Stimulated activated naive CD4-positive, alpha-beta T cell (primary cell): Measurements from ENCODE around the gene ENOX1.
"Not testable (repeated sequence)": the region's sequence is repeated elsewhere in the genome, so short reads cannot be mapped to it uniquely, and the experiment has no call there.

ENCODE experiments used
- DNase-seq, 6 experiments: peaks; one replicate each; lab custom pipeline; 2025; lab: John Stamatoyannopoulos, UW

Gene ENOX1

DNA sequence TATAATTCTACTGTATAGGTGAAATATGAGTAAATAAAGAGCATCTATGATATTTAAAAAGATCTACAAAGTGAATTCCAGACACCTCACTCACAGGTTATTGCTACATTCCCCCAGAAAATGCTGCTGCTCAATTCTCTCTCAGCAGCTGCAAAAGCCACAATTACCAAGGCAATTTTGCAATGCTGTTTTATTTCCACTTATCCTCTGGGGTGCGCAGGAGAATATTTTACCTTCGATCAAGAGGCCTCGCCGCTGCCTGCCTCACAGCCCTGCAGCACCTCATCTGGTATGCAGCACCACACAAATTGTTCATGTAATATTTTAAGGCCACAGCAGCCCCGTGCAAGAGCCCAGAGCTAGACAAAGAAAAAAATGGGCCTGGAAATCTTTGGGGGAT, 430.2 kb downstream of the ENOX1 start:
- DNase-seq, result no peak

DNA sequence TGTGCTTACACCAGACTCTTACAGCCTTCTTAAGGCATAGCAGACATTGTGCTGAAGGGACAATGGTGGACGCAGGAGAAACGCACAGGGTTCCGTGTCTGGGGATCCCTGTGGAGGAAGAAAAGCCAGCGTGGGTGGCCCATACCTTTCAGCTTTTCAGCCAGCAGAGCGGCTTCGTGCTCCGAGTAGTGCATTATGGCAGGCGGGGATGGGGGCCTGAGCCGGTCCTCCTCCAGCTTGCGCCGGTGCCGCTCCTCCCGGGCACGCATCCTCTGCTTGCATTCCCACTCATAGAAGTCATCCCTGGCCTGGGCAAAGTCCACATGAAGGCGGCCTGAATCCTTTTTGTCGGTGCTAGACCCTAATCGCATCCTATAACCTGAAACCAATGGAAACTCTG, 431.0 kb downstream of the ENOX1 start:
- no peak for DNase-seq

DNA sequence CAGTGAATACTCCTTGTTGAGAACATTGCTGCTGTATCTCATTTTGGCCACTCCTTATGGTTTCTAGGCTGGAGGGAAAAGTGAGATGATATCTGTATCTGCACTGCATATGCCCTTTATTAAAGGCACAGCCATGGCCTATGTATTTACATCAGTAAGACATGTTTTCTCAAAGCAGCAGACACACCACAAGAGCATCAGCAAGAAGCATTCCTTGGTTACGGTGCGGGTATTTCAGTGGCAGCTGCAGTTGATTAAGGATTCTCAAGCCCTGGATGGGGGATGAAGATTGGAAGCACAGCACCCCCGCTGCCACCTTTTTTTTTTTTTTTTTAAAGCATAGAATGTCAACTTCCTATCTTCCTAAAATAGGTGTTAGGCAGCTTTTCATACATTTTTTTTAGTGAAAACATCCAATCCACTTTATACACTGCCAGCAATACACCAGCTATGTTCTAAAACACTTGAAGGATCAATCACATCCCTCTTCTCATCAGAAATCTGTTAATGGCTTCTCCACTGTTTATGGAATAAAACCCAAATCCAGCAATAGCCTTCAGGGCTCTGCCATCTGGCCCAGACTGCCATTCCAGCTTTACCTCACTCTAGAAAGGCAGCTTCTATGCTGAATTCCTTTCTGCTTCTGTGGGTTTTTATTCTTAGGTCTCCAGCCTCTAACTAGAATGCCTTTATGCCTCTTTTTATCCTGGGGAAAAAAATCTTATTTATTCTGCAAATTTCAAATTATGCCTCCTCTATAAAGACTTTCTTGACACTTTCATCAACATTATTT, 432.4 kb downstream of the ENOX1 start:
- DNase-seq, result no peak

DNA sequence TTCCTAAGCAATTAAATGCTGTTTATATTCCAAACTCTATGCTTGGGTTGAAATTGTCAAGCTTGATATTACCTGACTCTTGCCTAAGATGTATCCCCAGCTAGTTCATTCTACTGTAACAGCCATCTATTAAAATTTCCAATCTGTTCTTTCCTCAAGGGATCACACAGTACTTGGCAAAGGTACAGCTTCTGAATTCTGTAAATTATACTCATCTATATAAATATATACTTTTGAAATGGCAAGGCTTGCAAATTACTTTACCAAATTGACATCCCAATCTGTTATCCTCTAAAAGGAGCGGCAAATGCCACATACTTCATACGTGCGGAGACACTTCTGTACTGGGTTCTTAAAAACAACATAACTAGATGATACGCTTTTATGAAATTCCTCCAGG, 433.1 kb downstream of the ENOX1 start:
- DNase-seq, result no peak

DNA sequence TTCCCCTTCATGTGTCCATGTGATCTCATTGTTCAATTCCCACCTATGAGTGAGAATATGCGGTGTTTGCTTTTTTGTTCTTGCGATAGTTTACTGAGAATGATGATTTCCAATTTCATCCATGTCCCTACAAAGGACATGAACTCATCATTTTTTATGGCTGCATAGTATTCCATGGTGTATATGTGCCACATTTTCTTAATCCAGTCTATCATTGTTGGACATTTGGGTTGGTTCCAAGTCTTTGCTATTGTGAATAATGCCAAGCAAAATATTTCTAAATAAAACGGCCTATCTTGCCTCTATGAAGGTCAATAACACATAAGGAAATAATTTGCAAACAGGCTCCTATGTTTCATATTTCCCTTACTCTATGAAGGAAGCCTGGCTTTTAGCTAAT, 435.2 kb downstream of the ENOX1 start:
- DNase-seq, result not testable (repeated sequence)

DNA sequence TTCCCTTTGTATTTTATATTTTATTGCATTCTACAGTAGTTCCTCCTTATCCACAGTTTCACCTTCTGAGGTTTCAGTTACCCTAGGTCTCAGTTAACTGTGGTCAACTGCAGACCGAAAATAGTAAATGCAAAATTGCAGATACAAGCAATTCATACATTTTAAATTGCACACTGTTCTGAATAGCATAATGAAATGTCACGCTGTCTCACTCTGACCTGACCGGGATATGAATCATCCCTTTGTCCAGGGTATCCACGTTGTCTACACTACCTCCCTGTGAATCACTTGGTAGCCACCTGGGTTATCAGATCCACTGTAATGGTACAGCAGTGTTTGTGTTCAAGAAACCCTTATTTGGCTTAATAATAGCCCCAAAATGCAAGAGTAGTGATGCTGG, 438.4 kb downstream of the ENOX1 start:
- DNase-seq, result no peak

DNA sequence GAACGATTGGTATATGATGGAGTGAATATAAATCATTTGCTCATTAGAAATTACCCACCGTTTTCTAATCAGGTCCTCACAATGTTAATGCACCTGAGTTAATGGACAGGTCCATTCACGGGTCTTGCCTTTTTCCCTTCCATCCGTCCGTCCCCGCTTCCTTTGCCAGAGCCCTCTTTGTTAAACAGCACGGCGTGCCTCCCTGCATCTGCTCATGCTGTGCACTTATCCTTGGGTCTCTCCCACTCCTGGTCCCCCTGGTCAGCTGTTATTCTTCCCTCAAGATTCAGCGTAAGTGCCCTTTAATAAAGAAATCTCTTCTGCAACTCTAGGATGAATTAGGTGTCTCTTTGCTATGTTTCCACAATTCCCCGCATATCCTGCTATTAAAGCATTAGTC, 438.9 kb downstream of the ENOX1 start:
- DNase-seq, result no peak

DNA sequence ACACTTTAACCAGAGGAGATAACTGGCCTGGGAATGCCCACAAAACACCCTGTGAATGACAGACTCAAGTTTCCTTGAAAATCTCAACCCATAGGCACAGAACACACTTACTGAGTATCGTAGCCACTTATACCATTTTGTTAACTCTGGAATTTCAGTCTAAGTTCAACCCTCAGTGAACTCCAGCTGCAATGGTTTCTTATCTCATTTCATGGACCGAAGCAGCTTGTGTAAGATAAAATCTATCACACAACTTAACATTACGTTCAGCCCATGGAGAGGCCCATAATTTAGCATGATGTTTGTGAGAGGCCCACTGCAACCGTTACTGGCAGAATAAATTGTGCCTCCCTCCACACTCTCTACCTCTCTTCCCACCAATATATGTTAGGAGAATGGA, 440.3 kb downstream of the ENOX1 start:
- no peak for DNase-seq

DNA sequence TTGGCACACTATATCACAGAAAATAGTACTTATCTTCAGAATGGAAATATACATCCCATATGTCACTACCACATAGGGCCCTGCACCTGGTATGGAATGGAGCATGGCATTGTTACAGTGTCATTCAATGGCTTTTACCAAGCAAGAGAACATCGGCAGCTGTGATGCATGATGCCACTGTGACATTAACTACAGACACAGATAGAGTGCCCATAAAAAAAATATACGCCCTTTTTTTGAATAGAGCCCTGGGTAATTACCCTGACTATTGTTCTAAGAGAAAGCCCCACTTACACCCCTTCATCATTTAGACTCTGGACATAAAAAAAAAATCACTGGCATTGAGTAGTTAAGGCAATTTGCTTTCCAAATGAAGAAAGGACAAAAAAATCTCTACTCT, 443.1 kb downstream of the ENOX1 start:
- no peak for DNase-seq

DNA sequence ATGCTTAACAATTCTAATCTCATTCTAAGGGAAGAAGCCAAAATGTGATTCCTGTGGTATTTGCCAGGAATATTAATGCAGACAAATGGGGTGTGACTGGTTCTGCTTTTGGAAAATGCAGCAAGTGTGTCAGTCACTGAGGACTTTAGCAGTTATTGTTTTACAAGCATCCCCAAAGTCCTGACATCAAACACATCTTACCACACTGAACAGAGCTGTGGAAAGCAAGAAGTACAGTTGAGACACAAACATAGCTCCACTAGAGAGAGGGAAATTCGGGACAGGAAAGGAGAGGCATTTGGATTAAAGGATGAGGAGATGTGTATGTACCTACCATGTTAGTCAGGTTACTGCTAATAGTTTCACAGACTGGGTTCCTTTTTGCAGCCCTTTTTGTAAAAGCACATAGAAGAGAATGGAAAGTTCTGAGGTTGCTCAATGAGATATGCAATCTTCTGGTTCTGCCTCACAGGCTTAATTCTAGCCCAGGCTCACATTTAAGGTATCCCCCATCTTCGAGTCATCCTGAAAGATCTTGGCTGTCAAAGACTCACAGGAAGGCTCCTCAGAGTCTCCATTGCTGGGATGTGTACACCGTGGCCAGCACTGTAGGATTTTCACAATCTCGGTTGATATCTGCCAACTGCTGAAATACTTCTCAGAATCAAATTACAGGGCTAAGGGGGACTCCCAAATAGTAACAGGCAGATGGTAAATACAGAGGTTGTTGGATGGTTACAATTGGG, 446.8 kb downstream of the ENOX1 start:
- DNase-seq, result no peak

DNA sequence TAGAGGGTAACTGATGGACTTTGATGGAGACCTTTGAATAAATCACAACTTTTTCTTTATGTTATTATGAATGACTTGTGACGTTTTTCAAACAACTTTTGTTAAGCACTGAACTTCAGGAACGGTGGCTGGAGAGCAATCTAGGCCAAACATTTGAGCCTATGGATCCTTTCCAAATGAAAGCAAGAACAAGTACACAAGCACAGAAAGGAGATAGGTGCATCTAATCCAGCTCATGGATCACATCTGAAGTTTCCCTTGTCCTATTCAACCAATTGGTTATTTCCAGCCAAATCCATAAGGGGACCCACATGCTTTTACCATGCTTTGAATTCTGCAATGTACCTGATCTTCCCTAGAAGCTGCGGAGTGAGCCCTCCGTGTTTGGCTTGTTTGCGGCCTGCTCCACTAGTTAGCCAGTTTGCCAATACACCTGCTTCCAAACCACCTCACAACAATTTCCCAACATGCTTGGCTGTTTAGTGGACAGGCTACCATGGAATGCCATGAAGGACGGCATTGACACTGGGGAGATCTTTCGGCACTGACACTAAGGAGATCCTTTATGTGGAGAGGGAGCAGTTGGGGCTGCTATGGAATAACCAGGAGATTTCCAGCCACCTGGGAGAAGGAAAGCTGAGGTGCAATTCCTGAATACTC, 447.5 kb downstream of the ENOX1 start:
- no peak for DNase-seq

DNA sequence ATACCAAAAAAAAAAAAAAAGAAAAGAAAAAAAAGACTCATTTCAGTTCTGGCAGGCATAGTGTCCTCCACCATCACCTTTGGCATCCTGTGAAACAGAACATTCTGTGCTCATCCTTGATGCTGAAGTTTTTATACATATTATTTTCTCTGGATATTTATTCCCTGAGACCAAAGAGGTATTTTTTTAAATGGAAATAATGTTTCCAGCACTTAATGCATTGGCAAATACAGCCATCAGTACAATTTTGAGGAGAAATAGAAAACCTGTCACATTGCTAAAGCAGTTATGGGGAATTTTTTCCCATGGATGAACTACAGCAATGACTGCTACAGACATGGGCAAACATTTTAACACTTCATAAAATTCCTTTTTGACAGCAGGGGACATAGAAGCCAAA, 451.0 kb downstream of the ENOX1 start:
- no peak for DNase-seq

DNA sequence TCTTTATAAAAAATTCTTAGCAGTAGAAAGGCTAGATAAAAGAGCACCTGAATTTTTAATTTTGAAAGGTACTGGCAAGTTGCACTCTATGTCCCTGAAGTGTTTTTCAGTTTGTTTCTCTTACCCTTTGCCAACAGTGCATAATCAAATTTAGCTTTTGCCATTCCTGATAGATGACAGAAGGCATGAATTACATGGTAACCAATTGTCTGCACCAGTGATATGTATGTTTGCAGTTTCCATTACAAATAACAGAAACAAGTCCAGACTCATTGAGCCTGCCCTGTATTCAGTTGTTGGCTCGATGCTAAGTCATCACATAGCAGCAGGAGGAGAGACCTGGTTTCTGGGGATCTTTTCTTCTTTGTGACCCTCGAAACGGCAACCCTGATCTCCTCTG, 453.6 kb downstream of the ENOX1 start:
- no peak for DNase-seq

DNA sequence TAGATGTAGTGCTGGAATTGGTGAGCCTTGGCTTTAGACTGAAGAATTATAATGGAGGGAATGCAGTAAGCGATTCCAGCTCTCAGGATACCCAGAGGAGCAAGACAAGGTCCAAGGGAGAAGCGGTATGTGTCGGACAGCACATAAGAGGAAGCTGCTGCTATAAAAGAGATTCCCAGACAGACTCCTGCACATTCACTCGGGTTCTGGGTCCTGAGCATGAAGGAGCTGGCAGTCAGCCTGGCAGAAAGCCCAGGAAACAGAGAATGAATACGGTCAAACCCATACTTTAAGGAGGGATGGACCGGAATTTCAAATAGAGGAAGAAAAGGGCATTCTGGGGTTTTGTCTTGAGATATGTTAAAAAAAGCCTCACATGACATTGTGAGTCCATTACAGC, 455.1 kb downstream of the ENOX1 start:
- no peak for DNase-seq

DNA sequence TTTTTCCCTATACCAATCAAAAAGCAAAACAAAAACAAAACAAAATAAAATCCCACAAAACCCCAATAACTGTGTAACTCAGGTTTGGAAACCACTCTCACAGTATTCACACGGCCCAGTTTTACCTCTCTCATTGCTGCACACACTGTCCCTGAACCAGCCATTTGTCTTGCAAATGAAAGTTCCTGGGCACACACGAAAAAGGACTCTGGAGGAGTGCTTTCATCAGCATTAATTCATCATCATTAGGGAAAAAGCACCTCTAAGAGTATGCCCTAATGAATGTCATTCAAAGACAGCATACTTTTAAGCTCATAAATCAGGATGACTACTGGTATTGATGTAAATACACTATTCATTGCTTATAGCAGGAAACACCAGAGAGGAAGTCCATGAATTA, 457.1 kb downstream of the ENOX1 start:
- DNase-seq, result no peak

DNA sequence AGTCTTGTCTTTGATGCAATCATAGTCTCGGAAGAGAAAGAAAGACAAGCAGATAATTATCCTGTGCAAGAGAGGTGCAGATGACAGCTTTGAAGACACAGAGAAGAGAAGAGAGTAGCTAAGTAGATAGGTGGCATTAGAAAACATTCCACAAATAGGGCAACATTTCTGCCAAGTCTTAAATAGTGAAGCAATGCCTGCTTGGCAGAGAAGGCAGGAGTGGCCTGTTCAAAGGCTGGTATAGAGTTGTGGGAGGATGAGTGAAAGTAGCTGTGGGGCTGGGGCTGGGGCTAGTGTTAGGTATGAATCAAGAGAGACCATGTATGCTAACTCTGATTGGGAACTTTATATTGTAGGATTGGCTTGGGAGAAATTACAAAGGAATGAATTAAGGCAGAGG, 457.9 kb downstream of the ENOX1 start:
- no peak for DNase-seq

DNA sequence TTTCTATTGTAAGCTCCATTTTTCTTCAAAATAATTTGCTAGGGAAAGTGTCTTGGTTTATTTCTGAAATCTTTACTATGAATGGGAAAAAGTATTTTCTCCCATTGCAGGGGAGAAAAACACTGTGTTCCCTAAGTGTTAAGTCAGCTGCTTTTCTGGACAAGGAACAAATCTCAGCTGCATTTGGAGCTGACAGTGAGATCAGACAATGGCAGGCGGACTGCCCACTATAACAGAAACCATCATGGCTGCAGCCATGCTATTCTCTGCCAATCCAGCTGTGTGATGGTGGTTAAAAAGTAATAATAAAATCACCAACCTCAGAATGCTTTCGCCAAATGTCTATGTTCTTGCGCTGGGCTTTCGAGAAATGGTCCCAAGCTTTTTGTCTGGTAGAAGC, 460.7 kb downstream of the ENOX1 start:
- no peak for DNase-seq

DNA sequence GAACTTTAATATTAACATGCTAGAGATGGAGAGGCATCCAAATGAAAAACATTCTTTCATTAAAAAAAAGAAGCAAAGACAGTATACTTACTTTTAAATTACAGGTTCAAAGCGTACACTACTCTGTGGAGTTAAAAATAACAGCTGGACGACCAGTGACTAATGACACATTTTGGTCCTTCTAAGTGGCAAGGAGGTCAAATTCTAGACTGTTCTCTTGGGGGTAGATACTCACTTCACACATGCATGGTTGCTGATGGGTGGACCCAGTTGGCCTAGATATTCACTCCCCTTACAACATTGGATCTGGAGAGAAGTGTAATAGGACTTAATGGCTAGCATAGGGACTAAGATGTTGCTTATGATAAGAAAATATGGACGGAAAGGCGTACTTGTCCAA, 461.1 kb downstream of the ENOX1 start:
- DNase-seq, result no peak

DNA sequence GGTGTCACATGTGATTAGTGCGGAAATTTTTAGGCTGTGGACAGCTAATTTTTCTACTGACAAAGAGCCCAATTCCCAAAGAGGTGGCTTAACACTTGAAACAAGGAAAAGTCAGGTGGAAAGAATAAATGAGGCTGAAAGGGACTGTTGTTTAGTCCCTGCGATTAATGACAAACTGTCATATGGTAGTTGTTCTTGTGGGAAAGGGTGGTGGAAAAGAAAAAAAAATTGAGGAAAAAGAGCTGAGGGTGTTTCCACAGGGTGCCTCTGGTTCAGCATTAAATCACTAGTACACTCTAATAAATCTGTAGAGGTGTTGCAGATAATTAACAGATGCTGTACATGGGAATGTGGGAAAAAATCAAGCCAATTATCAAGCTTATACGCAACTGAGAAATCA, 462.6 kb downstream of the ENOX1 start:
- DNase-seq, result no peak

DNA sequence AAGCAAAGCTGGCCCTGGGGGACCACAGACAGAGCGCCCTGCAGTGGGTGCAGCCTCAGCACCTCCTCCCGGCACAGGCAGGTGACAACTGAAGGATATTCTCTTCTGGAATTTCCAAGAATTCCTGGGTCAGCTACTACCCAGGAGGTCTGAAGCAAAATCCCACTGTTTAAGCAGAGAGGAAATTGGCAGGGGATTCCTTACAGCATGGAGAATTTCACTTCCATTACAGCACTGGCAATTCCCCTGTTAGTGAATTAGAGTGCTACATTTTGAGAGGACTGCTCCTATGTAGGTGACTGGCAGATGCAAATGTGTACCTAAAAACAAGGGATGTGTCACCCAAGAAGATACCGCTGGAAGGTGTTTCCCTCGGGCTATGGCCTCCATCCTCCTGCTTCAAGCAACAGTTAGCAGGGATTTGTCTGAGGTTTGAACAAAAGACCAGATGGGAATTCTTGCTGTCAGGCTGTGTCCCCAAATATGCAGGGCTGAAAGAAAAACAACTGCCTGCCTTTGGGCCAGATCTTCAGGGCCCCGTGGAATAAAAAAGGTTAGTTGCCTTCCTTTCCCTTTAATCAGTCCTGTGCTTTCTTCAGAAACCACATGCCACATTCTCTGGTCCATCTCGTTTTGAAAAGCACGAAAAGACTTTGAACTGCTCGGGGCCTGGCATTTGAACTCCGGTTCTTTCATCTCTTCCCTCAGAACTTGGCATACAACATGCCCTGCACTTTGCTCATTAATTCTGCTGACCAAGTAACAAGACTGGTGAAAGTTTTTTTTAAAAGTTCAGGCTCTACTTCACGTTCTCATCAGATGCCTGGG, 466.9 kb downstream of the ENOX1 start:
- DNase-seq, result no peak

DNA sequence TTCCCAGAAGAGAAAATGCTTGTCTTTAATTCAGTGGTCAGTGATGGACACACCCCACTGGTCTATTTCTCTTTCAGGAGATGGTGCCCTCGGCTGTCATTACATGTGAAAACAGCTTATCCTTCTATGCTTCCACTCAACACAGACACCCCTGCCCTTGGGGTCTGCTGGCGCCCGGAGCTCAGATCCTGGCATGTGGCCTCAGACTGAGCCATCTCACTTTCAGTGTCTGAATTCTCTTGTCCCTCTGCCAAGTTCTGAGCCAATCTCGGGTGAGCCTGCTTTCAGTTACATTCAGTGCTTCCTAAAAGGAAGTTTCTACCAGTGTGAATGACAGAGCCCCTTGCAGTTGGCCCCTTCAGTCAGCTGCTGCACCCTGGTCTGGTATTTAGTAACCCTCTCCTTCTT, 469.8 kb downstream of the ENOX1 start:
- DNase-seq, result no peak

DNA sequence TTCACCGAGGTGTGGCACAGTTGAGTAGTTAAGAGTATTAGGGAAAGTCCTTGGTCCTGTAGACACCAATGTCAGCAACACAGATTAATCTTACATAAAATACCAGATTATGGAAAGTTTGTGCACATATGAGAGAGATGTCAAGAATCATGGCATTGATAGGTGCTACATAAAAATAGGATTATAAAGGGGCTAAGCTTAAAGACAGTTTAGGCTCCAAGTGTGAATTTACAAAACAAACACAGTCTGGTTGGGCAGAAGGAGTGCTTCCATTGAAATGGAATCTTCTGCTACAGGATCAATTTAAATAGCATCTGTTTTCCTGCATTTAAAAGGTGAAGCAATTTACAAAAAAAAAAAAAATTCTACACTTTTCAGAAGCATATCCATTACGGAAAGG, 470.5 kb downstream of the ENOX1 start:
- DNase-seq, result no peak
